AG09319 (cell line): ENCODE data around the gene GSTP1.

Experiments
- DNase-seq: peaks from one replicate; pipeline ENCODE4 v3.0.0-alpha.2; 2010; ENCODE audit warnings: low read depth; ENCODE audit errors: extremely low read depth
- TF ChIP-seq, protein P1 (sequence below): IDR thresholded peaks from 2 replicates; pipeline ENCODE4 v1.5.1; 2011; ENCODE audit warnings: low read depth, mild to moderate bottlenecking, inconsistent platforms, low read length, moderate library complexity

GSTP1 gene

DNA sequence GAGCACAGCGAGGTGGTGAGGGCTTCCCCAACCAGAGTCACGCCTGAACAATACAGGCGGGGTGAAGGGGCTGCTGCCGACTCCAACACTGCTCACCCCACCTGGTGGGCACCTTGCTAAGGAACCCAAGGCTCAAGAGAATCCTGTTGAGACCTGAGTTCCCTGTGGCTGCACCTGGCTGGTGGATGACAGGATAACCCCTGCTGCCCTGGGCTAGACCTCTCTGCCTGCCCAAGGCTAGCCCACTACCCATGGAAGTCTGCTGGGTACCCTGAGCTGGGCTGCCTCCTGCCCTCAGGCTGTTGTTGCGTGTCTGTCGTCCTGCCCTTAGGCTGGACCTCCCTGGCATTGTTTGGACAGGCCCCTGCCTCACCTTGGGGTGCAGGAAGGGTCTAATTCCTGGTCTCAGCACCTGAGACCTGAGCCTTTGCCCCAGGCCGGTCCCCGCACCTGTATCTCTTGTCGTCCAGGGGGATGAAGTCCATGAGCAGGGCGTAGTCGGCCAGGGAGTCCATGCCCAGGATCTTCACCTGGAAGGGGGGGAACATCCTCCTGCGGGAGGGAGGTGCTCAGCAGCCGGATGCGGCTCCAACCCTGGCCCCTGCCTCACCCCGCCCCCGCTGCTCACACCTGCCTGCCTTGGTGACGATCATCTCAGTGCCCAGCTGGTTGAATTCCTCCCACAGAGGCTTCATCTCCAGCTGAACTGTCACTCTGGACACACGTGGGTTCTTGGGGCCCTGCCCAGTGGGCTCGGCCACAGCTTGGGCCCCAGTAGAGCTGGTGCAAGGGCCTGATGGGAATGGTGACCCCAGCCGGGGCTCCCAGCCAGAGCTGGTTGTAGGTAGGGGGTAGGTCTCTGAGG, 51.0 kb downstream of the GSTP1 start:
- no peak for DNase-seq

DNA sequence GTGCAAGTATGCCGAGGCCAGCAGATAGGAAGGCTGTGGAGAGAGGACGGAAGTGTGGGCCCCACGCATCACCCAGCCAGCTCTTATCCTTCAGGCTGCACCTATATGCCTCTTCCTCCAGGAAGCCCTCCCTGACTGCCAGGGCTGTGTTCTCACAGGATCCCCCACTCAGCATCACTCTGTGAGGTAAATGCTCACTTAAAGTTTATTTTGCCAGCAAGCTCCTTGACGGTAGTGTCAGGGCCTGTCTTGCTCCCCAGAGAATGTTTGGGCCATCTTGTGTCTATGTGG, 51.6 kb downstream of the GSTP1 start:
- TF ChIP-seq, protein P1, sequence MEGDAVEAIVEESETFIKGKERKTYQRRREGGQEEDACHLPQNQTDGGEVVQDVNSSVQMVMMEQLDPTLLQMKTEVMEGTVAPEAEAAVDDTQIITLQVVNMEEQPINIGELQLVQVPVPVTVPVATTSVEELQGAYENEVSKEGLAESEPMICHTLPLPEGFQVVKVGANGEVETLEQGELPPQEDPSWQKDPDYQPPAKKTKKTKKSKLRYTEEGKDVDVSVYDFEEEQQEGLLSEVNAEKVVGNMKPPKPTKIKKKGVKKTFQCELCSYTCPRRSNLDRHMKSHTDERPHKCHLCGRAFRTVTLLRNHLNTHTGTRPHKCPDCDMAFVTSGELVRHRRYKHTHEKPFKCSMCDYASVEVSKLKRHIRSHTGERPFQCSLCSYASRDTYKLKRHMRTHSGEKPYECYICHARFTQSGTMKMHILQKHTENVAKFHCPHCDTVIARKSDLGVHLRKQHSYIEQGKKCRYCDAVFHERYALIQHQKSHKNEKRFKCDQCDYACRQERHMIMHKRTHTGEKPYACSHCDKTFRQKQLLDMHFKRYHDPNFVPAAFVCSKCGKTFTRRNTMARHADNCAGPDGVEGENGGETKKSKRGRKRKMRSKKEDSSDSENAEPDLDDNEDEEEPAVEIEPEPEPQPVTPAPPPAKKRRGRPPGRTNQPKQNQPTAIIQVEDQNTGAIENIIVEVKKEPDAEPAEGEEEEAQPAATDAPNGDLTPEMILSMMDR, result no peak
- no peak for DNase-seq

More for the DNA sequence above, 51.0 kb downstream of the GSTP1 start:
- TF ChIP-seq, protein P1, result no peak
